ENCODE results near the gene COPG2. TPM values are rescaled to one million over a fixed set of nuclear protein-coding genes. Genes with fewer than 3 reads are reported as not detected.

COPG2 gene
- total and polyA plus RNA-seq, 2 of the 8 experiments (the other 6 are each of a cell fraction or from before 2014, with no cell fraction given): 50.3 to 53.1 TPM

GRCh38 chr7:130615583-130615982, 53.0 kb downstream of the COPG2 start:
- no peak overlapping the region for H3K4ac ChIP-seq (replicated peaks; ENCODE audit: insufficient read length, low read depth, low read length)
- no peak overlapping the region for H2AK5ac ChIP-seq (ENCODE audit: low read depth, low read length)
- H3K27ac ChIP-seq (ENCODE audit: low read depth, low read length): no peak overlapping the region
- H3K79me1 ChIP-seq (ENCODE audit: low read depth, low read length): no peaks in the 10 kb centered on the region
- H3K36me3 ChIP-seq (ENCODE audit: control insufficient read depth in 2 of 4, insufficient read depth in 4 of 4, low read length in 3 of 4): peaks cover 5 to 35% (median 19%) of the 10 kb centered on the region in 4 experiments; a peak in 7 of 8 replicates
- no peak overlapping the region for H2BK12ac ChIP-seq (ENCODE audit: low read depth, low read length)
- no peaks in the 10 kb centered on the region for H4K20me1 ChIP-seq (replicated peaks in 1 of 2; ENCODE audit: control insufficient read depth in 1 of 2, insufficient read depth in 2 of 2, low read length in 2 of 2)
- no peaks in the 10 kb centered on the region for H3K4me1 ChIP-seq (replicated peaks in 1 of 4; ENCODE audit: control insufficient read depth in 3 of 4, insufficient read depth in 4 of 4, low read length in 3 of 4)
- H2AFZ ChIP-seq (ENCODE audit: low read length): no peak overlapping the region
- H4K8ac ChIP-seq (ENCODE audit: extremely low read depth, insufficient read depth, low read length): no peak overlapping the region
- H4K91ac ChIP-seq (replicated peaks; ENCODE audit: insufficient read length, low read length): no peak overlapping the region
- H2BK20ac ChIP-seq (ENCODE audit: low read length): no peak overlapping the region
- CTCF ChIA-PET (ENCODE audit: partially characterized antibody): interaction anchor here (1.1 kb wide), 1 partner anchor 142 kb away, joined by 3 read pairs; no protein-coding TSS in a partner anchor
- DNase-seq (ENCODE audit: low read depth in 1 of 2, low spot score in 2 of 2) (no peak), FAIRE-seq (no peak)
- H3K79me2 ChIP-seq (ENCODE audit: control insufficient read depth in 1 of 2, insufficient read depth in 2 of 2, low read length in 2 of 2): no peaks in the 10 kb centered on the region
- H3K9ac ChIP-seq (replicated peaks in 1 of 4; ENCODE audit: extremely low read depth in 1 of 4, low read depth in 3 of 4, low read length in 3 of 4): no peak overlapping the region
- H3K4me3 ChIP-seq (ENCODE audit: extremely low read depth in 1 of 4, insufficient read depth in 2 of 4, low read depth in 3 of 4, low read length in 4 of 4): no peak overlapping the region
- no peak overlapping the region for H3K4me2 ChIP-seq (ENCODE audit: insufficient read depth in 1 of 2, low read depth in 2 of 2, low read length in 2 of 2)
- POLR2A ChIA-PET (ENCODE audit: partially characterized antibody): no interaction called here
- no peak overlapping the region for H2BK120ac ChIP-seq (replicated peaks; ENCODE audit: low read depth, low read length)
- H3K23ac ChIP-seq (ENCODE audit: insufficient read length): no peak overlapping the region
- no peaks in the 10 kb centered on the region for H3K23me2 ChIP-seq (ENCODE audit: low read depth, low read length)
- no peak overlapping the region for H3K14ac ChIP-seq (ENCODE audit: insufficient read length)
- H3K9me3 ChIP-seq (ENCODE audit: insufficient read depth in 2 of 2, low read depth in 1 of 2, low read length in 1 of 2): peaks cover 0 to 4% of the 10 kb centered on the region in 2 experiments; a peak in 1 of 4 replicates
- no peaks in the 10 kb centered on the region for H3K27me3 ChIP-seq (replicated peaks in 1 of 4; ENCODE audit: control insufficient read depth in 3 of 4, extremely low read depth in 1 of 4, insufficient read depth in 3 of 4, low read length in 3 of 4)
- 88% methylated on average over 2 of the region's 2 CpGs; no CpG with 5 or more reads in 1 of the 2 experiments for WGBS, 2 experiments (ENCODE audit: extremely low coverage in 1 of 2, insufficient coverage in 1 of 2, insufficient read length in 1 of 2, insufficient replicate concordance in 2 of 2, low coverage in 1 of 2, low lambda C conversion rate in 2 of 2, missing lambda C conversion rate in 1 of 2)
- H4K5ac ChIP-seq (ENCODE audit: insufficient read length, low read depth, low read length): no peak overlapping the region
- H2BK15ac ChIP-seq (ENCODE audit: low read length): no peak overlapping the region
- H2BK5ac ChIP-seq (ENCODE audit: low read depth, low read length): no peak overlapping the region
- no peak overlapping the region for H3K56ac ChIP-seq (replicated peaks; ENCODE audit: insufficient read length, low read depth, low read length)
- no peak overlapping the region for H3K18ac ChIP-seq (ENCODE audit: extremely low read depth, low read length)
- TF ChIP-seq YY1 (IDR thresholded peaks at IDR 0.05; ENCODE audit: low read depth, low read length) (no peak), RFX5 (IDR thresholded peaks at IDR 0.05; ENCODE audit: borderline replicate concordance, low read depth, low read length) (no peak), JUN (IDR thresholded peaks at IDR 0.05; ENCODE audit: low read depth, low read length) (no peak), SIN3A (conservative IDR thresholded peaks at IDR 0.05 in 1 of 2, IDR thresholded peaks at IDR 0.05 in 1 of 2; ENCODE audit: low read depth in 1 of 2, low read length in 2 of 2) (no peak), CTCF (IDR thresholded peaks at IDR 0.05; ENCODE audit: control extremely low read depth in 1 of 3, insufficient read depth in 1 of 3, low read depth in 1 of 3, low read length in 3 of 3) (no peak), EGR1 (IDR thresholded peaks at IDR 0.05; ENCODE audit: borderline replicate concordance, low read depth, low read length) (no peak), GABPA (IDR thresholded peaks at IDR 0.05; ENCODE audit: borderline replicate concordance, insufficient read depth, low read length) (no peak), NRF1 (IDR thresholded peaks at IDR 0.05; ENCODE audit: low read depth, low read length) (no peak), KDM4A (IDR thresholded peaks at IDR 0.05; ENCODE audit: low read depth, low read length, severe bottlenecking) (no peak), CEBPB (IDR thresholded peaks at IDR 0.05; ENCODE audit: low read depth, low read length) (no peak), SIRT6 (IDR thresholded peaks at IDR 0.05; ENCODE audit: low read length) (no peak), TAF7 (optimal IDR thresholded peaks at IDR 0.05; ENCODE audit: borderline replicate concordance, low read depth, low read length) (no peak)

Data from H1 (cell line).